Uterus (tissue), 2 donors: ENCODE measurements around the gene BRAF.

Source experiments
- POLR2A ChIP-seq, 2 donors: fragments of 450-650 bp; IDR thresholded peaks; one replicate each; pipeline ENCODE4 v1.6.1; 2016; ENCODE audit warnings: antibody characterized with exemption in 2 of 2, mild to moderate bottlenecking in 1 of 2, moderate library complexity in 1 of 2
- TF ChIP-seq, protein P1 (sequence below), 4 experiments: fragments of 200-600 bp in 2 of 4; fragments of 450-650 bp in 2 of 4; sonication (generic) in 2 of 4; IDR thresholded peaks; one replicate each; pipeline ENCODE4 v1.5.1; 2016 to 2019; ENCODE audit warnings: antibody characterized with exemption in 4 of 4, mild to moderate bottlenecking in 2 of 4, moderate library complexity in 1 of 4

DNA sequence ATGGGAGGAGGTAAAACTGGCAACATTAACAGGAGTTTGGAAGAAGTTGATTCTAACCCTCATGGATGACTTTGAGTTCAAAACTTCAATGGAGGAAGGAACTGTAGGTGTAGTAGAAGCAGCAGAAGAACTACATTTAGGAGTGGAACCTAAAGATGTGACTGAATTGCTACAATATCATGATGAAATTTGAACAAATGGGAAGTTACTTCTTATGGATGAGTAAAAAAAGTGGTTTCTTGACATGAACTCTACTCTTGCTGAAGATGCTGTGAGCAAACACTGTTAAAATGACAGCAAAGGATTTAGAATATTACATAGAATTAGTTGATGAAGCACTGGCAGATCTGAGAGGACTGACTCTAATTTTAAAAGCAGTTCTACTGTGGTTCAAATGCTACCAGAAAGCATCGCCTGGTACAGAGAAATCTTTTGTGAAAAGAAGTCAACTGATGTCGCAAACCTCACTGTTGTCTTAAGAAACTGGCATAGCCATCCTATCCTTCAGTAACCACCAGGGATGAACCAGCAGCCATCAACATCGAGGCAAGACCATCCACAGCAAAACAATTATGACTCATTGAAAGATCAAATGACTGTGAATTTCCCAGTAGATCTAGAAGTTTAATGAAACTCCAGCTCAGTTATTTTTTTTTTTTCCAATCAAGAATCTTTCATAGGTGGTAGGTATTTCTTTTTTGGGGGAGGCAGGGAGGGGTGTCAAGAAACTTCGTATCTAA is 20.8 kb downstream of the BRAF start:
- TF ChIP-seq, protein P1, sequence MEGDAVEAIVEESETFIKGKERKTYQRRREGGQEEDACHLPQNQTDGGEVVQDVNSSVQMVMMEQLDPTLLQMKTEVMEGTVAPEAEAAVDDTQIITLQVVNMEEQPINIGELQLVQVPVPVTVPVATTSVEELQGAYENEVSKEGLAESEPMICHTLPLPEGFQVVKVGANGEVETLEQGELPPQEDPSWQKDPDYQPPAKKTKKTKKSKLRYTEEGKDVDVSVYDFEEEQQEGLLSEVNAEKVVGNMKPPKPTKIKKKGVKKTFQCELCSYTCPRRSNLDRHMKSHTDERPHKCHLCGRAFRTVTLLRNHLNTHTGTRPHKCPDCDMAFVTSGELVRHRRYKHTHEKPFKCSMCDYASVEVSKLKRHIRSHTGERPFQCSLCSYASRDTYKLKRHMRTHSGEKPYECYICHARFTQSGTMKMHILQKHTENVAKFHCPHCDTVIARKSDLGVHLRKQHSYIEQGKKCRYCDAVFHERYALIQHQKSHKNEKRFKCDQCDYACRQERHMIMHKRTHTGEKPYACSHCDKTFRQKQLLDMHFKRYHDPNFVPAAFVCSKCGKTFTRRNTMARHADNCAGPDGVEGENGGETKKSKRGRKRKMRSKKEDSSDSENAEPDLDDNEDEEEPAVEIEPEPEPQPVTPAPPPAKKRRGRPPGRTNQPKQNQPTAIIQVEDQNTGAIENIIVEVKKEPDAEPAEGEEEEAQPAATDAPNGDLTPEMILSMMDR (IDR thresholded peaks at IDR 0.05) = no peak
- no peak for TF ChIP-seq POLR2A (IDR thresholded peaks at IDR 0.05)
